Measurements from ENCODE around the gene IL12RB1. TPM values are rescaled to one million over a fixed set of nuclear protein-coding genes. Genes with fewer than 3 reads are reported as not detected.

IL12RB1 gene
- total RNA-seq, 4 donors from 2014 or later, result 0.41 to 6.5 (median 0.61) TPM; not detected in 1

GRCh38 chr19:18098891-18099622 is 12.3 kb upstream of the IL12RB1 start:
- no peak overlapping the region for H3K4me3 ChIP-seq

DNA sequence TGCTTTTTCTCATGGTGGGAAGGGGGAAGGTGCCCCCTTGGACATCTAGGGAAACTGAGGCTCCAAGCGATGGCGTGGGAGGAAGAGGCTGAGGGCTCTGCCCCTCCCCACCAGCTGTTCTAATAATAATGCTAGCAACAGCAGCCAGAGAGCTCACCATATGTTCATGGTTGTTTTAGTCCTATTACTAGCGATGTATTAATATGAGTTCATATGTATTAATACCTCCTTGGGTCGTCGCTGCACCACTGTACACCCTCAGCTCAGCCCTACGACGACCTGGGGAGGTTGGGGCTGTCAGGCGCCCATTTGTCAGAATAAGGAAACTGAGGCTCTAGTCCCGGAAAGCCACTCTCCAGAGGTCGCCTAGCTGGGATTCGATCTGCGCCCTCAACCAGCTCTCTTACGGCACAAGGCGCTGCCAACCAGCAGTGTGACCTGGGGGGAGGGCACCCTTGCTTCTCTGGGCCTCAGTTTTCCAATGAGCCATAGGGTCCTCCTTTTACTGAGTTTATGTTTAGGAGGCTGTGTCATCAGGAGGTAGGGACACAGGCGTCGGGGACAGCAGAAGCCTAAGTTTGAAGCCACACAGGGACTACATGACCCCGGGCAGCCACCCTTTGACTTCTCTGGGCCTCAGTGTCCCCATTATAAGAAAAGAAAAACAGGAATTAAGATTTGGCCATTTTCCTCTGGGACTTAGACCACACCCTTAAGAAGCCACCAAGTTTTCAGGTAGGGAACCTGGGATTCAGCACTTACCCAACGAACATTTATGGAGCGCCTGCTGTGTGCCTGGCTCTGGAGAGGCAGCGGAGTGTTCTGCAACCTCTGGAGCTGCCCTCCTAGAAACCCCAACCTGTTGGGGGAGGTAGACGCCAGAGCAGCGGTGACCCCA is 11.5 kb upstream of the IL12RB1 start:
- H3K27ac ChIP-seq, result no peak overlapping the region
- no peaks in the 10 kb centered on the region for H3K9me3 ChIP-seq
- TF ChIP-seq, protein P1, sequence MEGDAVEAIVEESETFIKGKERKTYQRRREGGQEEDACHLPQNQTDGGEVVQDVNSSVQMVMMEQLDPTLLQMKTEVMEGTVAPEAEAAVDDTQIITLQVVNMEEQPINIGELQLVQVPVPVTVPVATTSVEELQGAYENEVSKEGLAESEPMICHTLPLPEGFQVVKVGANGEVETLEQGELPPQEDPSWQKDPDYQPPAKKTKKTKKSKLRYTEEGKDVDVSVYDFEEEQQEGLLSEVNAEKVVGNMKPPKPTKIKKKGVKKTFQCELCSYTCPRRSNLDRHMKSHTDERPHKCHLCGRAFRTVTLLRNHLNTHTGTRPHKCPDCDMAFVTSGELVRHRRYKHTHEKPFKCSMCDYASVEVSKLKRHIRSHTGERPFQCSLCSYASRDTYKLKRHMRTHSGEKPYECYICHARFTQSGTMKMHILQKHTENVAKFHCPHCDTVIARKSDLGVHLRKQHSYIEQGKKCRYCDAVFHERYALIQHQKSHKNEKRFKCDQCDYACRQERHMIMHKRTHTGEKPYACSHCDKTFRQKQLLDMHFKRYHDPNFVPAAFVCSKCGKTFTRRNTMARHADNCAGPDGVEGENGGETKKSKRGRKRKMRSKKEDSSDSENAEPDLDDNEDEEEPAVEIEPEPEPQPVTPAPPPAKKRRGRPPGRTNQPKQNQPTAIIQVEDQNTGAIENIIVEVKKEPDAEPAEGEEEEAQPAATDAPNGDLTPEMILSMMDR (IDR thresholded peaks at IDR 0.05), result no peak
- TF ChIP-seq POLR2A (IDR thresholded peaks at IDR 0.05), result no peak
- H3K36me3 ChIP-seq, result no peaks in the 10 kb centered on the region
- intact Hi-C loops (cut with DNase I; ENCODE audit: low total_unique reads), result no loop called here
- H3K4me1 ChIP-seq, result peaks cover 0 to 2% of the 10 kb centered on the region in 2 donors
- H3K4me3 ChIP-seq, result peak overlapping the region in 1 of 2 donors; percentile 28
- H3K27me3 ChIP-seq, result peaks cover 0 to 13% of the 10 kb centered on the region in 2 donors
- no peak for DNase-seq

More at GRCh38 chr19:18098891-18099622, 12.3 kb upstream of the IL12RB1 start:
- intact Hi-C loops (cut with DNase I; ENCODE audit: low total_unique reads), result no loop called here
- no peaks in the 10 kb centered on the region for H3K36me3 ChIP-seq
- no peaks in the 10 kb centered on the region for H3K9me3 ChIP-seq
- peaks cover 0 to 2% of the 10 kb centered on the region in 2 donors for H3K4me1 ChIP-seq
- DNase-seq, result no peak
- peaks cover 0 to 13% of the 10 kb centered on the region in 2 donors for H3K27me3 ChIP-seq
- no peak for TF ChIP-seq POLR2A (IDR thresholded peaks at IDR 0.05)
- TF ChIP-seq, protein P1 (IDR thresholded peaks at IDR 0.05), result no peak
- no peak overlapping the region for H3K27ac ChIP-seq

- Histone ChIP-seq H3K9me3 (no peaks in the 10 kb centered on the region), H3K4me1 (peaks cover 0 to 2% of the 10 kb centered on the region in 2 donors), H3K4me3 (peak within 1 kb of the TSS in 1 of 2 donors; percentile 28), H3K27ac (no peak within 1 kb of the TSS), H3K36me3 (no peaks in the 10 kb centered on the region), H3K27me3 (peaks cover 0 to 13% of the 10 kb centered on the region in 2 donors)
- TF ChIP-seq POLR2A (IDR thresholded peaks at IDR 0.05), result no peak
- TF ChIP-seq, protein P1 (IDR thresholded peaks at IDR 0.05), result no peak
- intact Hi-C loops (cut with DNase I; ENCODE audit: low total_unique reads), result no loop called here
- peak; percentile 50 to 59 for DNase-seq
These were observed 10.7 kb upstream of the IL12RB1 start, which contains the start of gene MAST3 for GRCh38 chr19:18097217-18097992. Gene MAST3, plus strand, starts transcription at chr19:18097778. Its CDS starts 15 bp downstream, at chr19:18097793.

GRCh38 chr19:18096258-18096657 is 9.5 kb upstream of the IL12RB1 start:
- H3K9me3 ChIP-seq, result no peaks in the 10 kb centered on the region
- H3K27me3 ChIP-seq, result peaks cover 0 to 13% of the 10 kb centered on the region in 2 donors
- intact Hi-C loops (cut with DNase I; ENCODE audit: low total_unique reads), result no loop called here
- DNase-seq, result no peak
- peaks cover 0 to 2% of the 10 kb centered on the region in 2 donors for H3K4me1 ChIP-seq
- H3K4me3 ChIP-seq, result no peak overlapping the region
- H3K36me3 ChIP-seq, result no peaks in the 10 kb centered on the region
- no peak overlapping the region for H3K27ac ChIP-seq
- TF ChIP-seq, protein P1 (IDR thresholded peaks at IDR 0.05), result no peak
- no peak for TF ChIP-seq POLR2A (IDR thresholded peaks at IDR 0.05)

Measured in uterus (tissue), 4 donors.